ENCODE measurements around the gene NTMT1. TPM values are rescaled to one million over a fixed set of nuclear protein-coding genes. Genes with fewer than 3 reads are reported as not detected.
"Not testable (repeated sequence)": the region's sequence is repeated elsewhere in the genome, so short reads cannot be mapped to it uniquely, and the experiment has no call there.

Gene NTMT1
- total RNA-seq, 1 donor from 2014 or later = 13.5 TPM

GRCh38 chr9:129654554-129655040, 28.6 kb downstream of the NTMT1 start:
- no peak for DNase-seq (ENCODE audit: low spot score)

DNA sequence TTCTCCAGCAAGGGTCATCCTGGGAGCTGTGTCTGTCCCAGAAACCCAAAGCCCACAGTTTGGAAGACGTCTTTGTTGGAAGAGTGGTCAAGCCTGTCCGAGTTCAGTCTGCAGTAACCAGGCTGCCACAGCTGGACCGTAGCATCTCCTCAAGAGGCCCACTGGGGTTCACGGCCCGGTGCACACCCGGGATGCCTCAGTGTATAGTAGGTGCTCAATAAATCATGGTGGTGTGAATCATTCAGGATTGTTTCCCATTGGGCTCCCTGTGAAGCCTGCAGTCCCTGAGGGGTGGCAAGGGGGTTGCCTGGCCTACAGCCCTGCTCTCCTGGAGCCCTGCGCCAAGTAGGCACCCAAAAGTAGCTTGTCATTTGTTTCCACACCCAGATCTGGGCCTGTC, 29.2 kb downstream of the NTMT1 start:
- no peak for DNase-seq (ENCODE audit: low spot score)

DNA sequence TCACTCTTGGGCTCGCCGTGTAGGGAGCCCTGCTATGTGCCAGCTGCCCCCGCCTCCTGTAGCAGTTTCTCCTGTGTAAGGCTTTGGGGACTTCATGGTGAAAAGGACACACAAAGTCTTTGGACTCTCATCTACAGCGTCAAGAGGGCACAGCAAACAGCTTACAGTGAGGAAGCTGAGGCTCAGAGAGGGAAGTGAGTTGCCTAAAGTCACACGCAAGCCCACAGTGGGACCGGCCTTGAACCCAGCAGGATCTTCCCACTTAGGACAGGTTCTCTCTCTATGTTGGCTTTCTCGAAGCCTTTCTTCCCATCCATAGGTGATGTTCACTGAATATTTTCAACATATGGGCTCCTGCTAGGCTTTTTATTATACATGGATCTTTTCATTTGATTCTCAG, 29.7 kb downstream of the NTMT1 start:
- no peak for DNase-seq (ENCODE audit: low spot score)

DNA sequence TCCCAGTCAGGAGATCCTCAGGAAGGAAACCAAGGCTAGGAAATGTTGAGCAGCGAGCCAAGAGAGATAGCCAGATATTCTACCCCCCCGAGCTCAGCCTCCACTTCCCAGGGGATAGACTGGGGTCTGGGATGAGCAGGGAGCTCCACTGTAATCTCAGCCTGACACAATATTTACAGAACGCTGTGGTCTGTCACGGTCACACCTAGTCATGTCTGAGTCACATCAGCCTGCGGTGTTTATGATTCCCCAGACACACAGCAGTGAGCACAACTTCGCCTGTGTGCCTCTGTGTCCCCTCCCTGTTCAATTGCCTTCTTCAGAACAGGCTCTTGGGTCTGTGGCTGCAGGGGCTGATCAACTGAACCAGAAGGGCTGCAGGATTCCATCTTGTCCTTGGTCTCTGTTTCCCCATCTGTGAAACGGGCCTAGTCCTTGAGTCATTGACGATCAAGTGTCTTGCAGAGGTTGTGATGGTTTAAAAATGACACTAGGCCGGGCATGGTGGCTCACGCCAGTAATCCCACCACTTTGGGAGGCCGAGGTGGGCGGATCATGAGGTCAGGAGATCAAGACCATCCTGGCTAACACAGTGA, 30.9 kb downstream of the NTMT1 start:
- DNase-seq (ENCODE audit: low spot score) = no peak

GRCh38 chr9:129661029-129661428, 35.1 kb downstream of the NTMT1 start:
- DNase-seq (ENCODE audit: low spot score) = no peak

DNA sequence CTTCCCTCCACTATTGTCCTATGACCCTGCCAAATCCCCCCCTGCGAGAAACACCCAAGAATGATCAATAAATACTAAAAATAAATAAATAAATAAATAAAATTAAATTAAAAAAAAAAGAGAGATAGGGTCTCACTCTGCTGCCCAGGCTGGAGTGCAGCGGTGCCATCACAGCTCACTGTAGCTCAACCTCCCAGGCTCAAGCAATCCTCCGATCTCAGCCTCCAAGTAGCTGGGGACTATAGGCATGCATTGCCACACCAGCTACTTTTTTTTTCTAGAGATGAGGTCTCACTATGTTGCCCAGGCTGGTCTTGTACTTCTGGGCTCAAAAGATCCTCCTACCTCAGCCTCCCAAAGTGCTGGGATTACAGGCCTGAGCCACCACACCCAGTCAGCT, 36.3 kb downstream of the NTMT1 start:
- not testable (repeated sequence) for DNase-seq (ENCODE audit: low spot score)

DNA sequence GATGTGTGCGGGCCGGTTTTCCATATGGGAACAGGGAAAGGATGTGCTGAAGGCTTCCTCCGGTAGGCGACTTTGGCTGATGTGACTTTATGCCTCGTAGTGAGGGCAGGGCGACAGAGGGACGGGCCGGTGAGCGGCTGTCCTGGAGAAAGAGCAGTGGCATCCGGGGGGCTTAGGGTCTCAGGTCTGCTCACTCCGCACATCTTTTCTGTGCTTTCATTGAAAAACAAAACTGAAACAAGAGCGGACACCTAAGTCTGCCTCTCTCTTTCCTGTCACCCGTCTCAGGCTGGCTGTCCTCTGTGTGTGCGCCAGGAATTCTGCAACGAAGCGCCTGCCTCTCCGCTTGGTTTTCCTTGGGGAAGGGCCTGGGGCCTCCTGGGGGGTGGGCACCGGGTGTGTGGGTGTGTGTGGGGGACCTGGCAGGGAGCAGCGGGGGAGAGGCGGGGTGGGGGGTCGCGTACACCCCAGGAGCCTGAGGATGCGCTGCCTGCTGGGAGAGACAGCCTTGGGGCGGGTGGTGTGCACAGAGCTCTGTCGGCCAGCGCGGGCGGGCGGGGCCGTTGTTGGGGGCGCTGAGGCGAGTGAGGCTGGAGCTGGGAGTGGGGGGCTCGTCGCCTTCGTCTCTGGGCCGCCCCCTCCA, 38.9 kb downstream of the NTMT1 start:
- DNase-seq (ENCODE audit: low spot score) = no peak

GRCh38 chr9:129665389-129665775, 39.4 kb downstream of the NTMT1 start, which contains the start of gene PRRX2:
PRRX2 (plus strand) TSS chr9:129665647; CDS start chr9:129665868, 221 bp downstream.
- peak; percentile 74 for DNase-seq (ENCODE audit: low spot score)

DNA sequence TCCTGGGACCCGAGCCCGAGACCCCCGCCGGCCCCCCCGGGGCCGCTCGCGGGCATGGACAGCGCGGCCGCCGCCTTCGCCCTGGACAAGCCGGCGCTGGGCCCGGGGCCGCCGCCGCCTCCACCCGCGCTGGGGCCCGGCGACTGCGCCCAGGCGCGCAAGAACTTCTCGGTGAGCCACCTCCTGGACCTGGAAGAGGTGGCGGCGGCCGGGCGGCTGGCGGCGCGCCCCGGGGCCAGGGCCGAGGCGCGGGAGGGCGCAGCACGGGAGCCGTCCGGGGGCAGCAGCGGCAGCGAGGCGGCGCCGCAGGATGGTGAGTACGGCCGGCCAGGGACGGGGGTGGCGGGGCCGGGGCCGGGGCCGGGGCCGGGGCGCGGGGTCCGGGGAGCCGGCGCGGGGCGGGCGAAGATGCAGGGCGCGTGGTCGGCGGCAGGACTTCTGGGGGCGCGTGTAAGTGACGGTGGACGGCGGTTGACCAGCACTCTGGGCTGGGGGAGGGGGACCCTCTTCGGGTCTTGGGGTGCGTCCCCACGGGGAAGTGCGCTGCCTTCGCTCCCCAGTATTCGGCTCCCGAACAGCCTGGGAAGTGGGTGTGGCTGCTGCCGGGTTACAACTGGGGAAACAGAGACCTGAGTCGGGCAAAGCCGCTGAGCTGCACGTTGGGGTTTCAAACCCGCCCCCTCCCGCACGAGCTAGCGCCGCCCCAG, 40.0 kb downstream of the NTMT1 start:
- no peak for DNase-seq (ENCODE audit: low spot score)

GRCh38 chr9:129666575-129666974, 40.6 kb downstream of the NTMT1 start:
- no peak for DNase-seq (ENCODE audit: low spot score)

- DNase-seq (ENCODE audit: low spot score) = no peak
Measured at GRCh38 chr9:129667378-129667777, 41.4 kb downstream of the NTMT1 start.

DNA sequence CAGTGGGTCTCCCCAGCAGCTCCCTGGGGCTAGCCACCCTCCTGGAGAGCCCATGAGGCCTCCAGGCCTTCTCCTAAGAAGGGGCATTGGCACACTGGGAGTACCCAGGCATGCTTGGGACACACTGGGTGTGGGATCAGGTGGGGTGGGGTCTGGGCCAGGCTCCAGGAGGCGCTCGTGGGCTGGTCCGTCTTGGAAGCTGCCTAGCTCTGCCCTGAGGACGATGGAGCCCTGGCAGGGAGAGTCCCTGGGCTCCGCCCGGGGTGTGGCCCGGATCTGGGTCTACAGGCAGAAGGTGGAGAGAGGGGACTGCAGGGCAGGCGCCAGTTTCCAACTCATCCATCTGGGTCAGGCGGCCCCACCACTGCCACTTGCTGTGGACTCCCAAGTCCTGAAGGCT, 41.9 kb downstream of the NTMT1 start:
- no peak for DNase-seq (ENCODE audit: low spot score)

GRCh38 chr9:129669141-129669718, 43.3 kb downstream of the NTMT1 start:
- DNase-seq (ENCODE audit: low spot score) = no peak

- no peak for DNase-seq (ENCODE audit: low spot score)
Measured at GRCh38 chr9:129669946-129670345, 44.0 kb downstream of the NTMT1 start.

DNA sequence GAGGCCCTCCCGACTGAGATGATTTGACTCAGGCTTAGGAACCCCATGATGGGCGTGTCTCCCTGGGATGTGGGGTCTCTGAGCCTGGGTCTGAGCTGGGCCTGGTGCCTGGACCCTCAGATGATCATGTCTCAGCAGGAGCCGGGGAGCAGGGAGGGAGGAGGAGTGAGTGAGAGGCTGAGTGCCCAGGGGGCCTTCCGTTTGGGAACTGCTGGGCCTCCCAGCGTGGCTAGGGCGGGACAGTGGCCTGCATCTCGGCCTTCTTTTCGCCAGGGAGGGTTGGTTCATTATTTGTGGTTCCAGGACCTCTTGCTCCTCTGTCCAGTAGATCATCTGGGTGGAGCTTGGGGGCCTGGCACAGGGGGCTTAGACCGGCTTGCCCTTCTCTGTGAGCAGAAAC, 45.1 kb downstream of the NTMT1 start:
- no peak for DNase-seq (ENCODE audit: low spot score)

DNA sequence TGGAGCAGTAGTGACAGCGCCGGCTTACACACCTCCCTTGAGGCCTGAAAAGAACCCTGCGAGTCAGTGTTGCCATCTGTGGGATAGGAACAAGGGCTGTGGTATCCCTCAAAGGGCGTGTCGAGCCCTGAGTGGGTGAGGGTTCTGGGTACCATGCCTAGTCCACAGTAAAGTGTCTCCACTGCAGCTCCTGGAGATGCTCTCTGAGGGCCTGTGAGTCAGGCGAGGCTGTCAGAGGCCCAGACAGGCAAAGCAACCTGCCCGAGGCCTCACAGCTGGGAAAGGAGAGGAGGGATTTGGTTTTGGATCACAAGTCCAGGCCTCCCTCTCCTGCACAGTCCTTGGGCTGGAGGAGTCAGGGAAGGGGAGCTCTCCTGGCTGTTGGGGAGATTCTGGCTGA, 45.6 kb downstream of the NTMT1 start:
- no peak for DNase-seq (ENCODE audit: low spot score)

DNA sequence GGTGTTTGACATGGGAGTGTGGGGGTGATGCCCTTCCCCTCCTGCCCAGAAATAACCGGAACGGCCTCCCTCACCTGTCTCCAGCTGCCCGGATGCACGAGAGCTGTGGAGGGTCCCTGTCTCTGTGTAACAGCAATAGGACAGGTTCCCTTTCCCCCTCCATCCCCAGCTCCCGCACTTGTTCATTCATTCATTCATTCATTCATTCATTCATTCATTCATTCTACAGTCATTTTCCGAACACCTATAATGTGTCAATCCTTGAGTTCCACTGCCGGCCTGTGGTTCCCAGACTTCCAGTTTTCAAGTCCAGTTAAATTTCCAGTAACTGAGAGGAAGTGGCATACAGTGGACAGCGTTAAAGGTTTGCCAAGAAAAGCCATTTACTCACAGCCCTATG, 46.7 kb downstream of the NTMT1 start:
- no peak for DNase-seq (ENCODE audit: low spot score)

GRCh38 chr9:129673602-129674001, 47.6 kb downstream of the NTMT1 start:
- no peak for DNase-seq (ENCODE audit: low spot score)

- DNase-seq (ENCODE audit: low spot score) = no peak
Measured at GRCh38 chr9:129674229-129674628, 48.3 kb downstream of the NTMT1 start.

DNA sequence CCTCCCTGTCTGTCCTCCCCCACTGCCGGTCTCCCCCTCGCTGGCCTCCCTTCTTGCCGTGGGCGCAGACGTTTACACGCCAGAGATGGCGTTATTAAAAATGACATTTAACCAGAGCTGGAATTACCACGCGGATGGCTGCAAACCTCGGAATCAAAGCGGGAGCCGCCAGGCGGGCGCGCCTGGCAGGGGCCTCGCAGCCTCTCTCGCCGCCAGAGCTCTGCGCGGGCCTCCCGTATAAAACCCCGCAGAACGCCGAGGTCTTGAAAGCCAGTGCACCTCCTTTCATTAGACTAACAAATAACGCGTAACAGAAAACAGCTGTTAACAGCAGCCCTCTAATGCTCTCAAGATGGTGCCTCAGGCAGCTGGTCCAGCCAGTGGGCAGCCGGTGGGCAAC, 49.7 kb downstream of the NTMT1 start:
- peak; percentile 33 for DNase-seq (ENCODE audit: low spot score)

GRCh38 chr9:129676287-129676686, 50.3 kb downstream of the NTMT1 start:
- no peak for DNase-seq (ENCODE audit: low spot score)

DNA sequence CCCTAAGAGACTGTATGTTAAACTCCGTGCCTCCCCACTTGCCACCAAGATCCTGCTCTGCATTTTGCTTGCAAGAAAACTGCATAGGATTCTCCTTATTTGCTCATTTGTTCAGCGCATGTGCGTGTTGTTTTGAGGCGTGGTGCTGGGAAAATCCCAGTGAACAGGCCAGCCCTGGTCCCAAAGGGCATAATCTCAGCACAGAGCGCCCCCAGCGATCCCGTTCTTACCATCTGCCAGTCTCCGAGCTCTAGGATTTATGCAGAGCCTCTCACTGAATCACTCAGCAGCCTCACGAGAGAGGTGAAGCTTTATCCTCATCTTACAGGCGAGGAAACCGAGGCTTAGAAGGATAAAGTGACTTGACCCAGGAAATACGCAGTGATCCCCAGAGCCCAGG, 51.0 kb downstream of the NTMT1 start:
- DNase-seq (ENCODE audit: low spot score) = peak; percentile 83

DNA sequence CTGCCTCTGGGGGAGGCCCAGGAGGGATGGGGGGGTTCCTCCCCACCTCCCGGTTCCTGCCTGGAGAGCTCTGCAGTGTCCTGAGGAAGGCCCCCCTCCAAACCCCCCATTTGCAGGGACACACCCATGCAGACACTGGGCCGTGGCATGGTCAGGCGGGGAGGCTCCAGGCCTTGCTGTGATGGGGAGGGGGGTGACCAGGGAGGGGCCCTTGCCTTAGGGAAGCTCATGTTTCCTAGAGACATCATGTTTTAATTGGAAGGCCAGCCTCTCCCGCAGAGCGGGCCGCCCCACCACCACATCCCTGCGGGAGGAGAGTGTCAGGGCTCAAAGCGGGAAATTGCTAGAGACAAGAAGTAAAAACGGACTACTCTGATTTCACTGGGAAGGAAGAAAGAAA, 51.5 kb downstream of the NTMT1 start:
- peak; percentile 78 for DNase-seq (ENCODE audit: low spot score)
